DMS114 treated with DMSO at 0.1 percent for 48 hours (cell line): ENCODE measurements around the gene PRCD.
"Not testable (repeated sequence)": the region's sequence is repeated elsewhere in the genome, so short reads cannot be mapped to it uniquely, and the experiment has no call there.

Experiments used
- DNase-seq: peaks from one replicate; lab custom pipeline; 2025; ENCODE audit not compliant: unreplicated experiment; lab: John Stamatoyannopoulos, UW

PRCD gene

DNA sequence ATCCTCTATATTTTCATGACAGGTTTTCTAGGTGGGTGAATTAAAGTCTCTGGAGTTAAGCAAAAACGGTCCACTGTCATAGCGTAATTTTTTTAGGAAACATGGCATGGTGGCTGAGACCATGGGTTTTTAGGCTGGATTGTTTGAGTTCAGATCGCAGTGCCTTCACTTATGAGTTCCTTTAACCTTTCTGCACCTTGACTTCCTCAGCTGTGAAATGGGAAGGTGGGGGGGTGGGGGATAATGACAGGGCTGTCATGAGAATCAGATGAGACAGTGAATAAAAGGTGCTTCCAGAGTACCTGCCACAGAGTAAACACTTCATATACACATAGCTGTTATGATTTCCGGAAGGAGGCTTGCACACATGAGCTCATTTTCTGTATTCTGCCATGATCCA lies 11.8 kb downstream of the PRCD start:
- DNase-seq: no peak

DNA sequence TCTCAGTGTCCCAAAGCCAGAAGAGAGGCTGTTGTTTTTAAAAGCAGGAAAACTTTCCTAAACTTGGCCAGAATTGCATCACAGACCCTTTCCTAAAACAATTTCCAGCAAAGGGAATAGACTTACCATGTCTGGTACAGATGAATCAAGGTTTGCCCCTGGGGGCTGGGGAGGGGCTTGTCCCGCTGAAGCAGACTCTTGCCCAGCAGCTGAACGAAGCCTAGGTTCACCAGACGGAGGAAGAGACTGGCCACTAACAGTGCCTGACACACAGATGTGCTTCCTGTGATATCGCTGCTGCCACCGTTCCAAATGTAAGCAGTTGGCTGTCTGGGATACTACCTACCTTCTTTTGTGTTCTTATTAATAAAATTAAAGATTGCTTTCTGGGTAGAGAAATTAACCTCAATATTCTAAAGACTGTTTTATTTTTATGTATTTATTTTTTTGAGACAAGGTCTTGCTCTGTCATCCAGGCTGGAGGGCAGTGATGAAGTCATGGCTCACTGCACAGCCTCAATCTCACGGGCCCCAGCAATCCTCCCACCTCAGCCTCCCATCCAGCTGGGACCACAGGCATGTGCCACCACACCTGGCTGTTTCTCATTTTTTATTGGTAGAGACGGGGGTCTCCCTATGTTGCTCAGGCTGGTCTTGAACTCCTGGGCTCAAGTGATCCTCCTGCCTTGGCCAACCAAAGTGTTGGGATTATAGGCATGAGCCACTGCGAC lies 13.5 kb downstream of the PRCD start:
- no peak for DNase-seq

DNA sequence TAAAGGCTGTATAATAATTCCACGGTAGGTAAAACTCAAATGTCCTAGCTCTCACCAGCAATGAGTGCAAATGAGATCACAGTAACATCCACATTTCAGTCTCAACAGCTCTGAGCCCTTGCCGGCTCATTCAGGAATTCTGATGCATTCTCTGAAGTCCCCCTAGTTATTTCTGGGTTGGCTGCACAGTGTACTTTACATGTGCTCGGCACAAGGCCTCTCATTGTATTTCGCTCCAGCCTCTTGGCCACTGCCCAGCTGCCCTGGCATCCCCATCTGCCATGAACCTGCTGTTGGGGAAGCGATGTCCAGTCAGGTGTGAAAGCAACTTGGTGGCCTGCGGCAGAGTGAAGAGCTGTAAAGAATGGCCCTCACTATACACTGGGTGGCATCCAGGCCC lies 14.3 kb downstream of the PRCD start:
- DNase-seq: no peak

DNA sequence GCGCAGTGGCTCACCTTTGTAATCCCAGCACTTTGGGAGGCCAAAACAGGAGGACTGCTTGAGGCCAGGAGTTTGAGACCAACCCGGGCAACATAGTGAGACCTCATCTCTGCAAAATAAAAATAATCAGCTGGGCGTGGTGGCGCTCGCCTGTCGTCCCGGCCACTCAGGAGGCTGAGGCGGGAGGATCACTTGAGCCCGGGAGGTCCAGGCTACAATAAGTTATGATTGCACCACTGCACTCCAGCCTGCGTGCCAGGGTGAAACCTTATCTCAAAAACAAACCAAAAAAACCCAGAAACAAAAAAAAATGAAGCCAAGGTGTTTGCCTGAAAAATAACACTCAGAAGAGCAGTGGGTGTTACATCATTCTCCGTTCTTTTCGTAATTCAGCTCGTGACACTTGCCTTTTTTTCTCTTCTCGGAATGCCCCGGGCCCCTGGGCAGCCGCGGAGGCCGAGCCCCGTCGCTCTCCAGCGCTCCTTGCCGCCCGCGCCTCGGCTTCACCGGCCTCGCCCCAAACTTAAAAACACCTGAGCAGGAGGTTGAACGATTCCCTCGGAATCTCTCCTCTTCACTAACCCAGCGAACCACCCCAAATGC lies 17.0 kb downstream of the PRCD start:
- no peak for DNase-seq

DNA sequence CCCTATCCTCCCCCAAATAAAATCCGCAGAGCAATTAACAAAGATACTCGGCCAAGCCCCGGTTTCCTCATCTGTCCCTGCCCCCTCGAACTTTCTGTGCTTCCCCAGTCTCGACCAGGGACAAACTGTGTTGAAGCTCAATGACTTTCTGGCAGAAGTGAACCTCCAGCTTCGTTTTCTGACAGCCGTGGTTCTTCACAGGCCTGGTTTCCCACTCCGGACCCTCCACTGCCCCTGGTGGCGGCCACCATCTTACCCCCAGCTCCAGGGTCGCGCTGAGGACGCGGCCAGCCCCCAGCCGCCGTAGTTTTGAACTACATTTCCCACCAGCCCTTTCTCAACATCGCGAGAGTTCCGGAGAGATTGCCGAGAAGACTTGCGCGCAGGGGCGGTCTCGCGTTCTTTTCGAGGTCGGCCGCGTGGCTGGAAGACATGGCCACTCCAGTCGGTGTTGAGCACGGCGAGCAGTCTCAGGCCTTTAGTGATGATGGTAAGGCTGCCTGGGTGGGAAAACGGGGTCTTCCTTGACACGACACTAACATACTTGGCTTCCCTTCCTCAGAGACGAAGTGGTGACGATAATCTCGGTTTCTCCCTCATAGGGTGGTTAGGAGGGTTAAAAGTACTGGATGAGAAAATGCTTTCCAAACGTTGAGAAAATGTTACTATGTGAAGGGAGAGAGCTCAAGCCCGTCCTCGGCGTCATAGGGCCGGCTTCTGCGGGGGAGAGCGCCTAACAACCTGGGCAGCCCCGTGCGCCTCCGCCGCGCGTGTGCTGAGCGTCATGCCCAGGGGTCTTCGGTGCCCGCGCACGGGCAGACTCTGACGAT lies 17.7 kb downstream of the PRCD start:
- peak; percentile 95 for DNase-seq

DNA sequence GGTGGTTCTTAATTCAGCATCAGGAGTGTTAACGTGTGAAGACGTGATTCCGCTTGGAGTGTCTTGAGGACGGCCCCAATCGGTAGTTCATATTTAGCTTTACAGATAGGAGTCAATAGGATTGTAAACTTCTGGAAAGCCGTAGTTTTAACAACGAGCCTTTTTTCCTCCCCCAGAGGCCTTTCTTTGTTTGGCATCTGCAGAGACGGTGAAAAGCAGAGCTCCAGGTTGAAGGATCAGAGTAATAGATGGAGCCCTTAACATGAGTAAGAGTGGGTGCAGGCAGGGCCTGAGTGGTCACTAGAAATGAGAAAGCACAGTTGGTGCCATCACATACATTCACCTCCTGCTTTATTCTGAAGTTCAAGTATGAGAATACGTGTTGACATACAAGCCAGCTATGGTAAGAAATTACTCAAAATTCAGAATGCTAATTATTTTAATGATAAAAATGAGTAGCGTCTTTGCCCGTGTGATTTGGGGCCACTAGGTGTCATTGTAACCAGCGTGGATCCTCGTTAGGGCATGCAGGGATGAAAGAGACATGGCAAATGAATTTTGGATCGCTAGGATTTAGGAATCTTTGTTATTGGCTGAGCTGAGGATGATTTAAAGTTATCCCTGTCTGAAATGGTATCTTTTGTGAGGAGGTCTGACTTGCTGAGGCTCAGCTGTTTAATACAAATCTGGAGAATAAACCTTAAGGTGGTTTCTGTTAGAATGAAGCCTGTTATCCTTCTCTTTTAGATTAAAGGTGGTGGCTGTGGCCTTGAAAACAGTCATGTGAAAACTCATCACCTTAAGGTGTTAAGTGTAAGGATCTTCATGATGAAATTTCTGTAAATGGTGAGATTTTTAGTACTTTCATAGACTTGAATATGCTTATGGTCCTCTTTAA lies 18.6 kb downstream of the PRCD start:
- DNase-seq: no peak

DNA sequence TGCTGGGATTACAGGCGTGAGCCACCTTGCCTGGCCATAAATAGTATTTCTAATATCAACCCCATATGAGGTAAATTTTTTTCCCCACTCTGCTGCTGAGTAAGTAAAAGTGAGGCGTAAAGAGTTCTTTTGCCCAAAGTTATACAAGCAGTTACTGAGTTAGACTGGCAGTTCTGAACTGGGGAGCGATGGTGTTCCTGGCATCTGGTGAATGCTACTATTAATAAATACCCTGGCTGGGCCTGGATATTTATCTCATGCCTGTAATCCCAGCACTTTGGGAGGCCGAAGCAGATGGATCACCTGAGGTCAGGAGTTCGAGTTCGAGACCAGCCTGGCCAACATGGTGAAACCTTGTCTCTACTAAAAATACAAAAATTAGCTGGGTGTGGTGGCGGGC lies 19.6 kb downstream of the PRCD start:
- not testable (repeated sequence) for DNase-seq

DNA sequence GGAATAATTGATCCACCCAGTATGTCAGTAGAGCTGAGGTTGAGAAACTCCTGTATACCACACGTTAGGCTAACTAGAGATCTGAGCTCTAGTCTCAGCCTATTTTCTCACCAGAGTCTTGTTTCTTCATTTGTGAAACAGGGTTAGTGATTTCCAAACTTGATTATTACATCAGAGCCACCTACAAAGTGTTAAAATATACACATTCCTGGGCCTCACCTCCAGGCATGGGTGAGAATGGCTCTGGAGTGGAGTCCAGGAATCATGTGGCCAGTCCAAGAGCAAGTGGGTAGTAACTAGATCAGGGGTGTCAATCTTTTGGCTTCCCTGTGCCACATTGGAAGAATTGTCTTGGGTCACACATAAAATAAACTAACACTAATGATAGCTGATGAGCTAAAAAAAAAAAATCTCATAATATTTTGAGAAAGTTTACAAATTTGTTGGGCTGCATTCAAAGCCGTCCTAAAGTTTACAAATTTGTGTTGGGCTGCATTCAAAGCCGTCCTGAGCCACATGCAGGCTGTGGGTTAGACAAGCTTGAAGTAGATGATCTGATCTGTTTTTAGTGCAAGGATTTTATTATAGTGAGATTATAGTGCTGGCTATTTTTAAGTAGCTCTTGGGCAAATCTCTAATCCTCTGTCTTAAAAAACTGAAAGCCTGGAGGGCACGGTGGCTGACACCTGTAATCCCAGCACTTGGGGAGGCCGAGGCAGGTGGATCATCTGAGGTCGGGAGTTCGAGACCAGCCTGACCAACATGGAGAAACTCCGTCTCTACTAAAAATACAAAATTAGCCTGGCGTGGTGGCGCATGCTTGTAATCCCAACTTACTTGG lies 20.4 kb downstream of the PRCD start:
- DNase-seq: no peak

DNA sequence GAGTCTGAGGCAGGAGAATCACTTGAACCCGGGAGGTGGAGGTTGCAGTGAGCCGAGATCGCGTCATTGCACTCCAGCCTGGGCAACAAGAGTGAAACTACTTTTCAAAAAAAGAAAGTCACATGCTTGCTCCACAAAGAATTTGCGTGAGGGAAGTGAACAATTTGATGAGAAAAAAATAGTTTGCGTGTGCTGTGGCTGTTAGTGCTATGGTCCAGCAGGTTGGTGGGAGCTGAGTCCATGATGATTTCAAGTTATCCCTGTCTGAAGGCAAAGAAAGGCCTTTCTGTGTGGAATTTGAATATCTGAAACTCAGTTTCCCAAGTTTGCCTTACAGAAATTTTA lies 21.0 kb downstream of the PRCD start:
- DNase-seq: no peak

DNA sequence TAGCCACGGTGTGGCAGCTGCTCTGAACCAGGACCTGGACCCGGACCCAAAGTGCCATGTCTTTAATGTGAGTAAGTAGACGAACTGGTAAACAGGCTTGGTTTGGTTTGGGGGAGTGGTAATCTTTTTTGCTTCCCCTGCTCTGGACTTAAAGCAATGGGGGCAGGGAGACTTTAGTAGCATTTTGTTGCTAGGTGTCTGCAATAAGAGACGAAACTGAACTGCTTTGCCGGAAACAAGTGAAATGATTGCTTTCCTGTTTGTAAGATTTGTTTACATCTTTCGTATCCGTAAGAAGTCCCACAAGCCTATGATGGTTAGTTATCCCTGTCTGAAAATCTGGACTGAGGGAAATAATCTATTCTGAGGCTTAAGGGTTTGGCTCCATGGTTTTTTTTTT lies 21.5 kb downstream of the PRCD start:
- DNase-seq: no peak

DNA sequence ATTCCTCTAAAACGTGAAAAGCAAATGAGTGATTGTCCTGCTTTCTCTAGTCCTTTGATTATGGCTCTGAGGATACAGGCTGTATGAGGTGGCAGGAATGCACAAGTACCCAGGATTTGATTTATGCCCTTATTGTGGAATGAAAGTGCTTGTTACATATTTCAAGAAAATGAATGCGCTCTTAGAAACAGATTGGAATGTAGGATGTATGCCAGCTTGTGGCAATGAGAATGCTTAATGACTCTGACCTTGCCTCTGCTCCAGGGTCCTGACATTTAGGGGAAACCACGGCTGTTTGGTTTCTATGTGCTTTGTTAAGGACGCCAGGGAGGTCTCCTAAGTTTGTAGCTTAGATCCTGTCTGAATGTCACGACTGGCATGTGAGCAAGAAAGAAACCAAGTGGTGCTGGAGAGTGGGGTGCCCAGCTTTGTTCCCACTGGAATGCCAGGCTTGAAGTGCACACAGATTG lies 22.0 kb downstream of the PRCD start:
- DNase-seq: no peak

DNA sequence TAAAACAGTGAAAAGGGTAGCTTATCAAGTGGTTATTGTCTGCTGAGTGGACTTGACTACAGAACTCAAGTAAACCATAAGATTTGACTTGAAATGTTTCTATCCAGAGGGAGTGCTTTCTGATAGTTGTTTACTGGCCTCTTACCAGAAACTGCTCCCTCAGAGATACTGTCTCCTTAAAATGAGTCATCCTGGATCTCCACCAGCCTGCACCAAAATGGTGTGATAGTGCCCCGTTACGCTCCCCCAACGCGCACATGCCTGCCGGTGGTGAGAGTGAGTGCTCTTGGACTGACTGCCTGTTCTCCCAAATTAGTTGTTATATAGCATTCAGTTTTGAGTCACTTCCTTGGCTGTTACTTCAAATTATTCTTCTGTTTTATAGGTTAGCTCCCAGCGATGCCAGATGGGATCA lies 22.9 kb downstream of the PRCD start:
- no peak for DNase-seq

DNA sequence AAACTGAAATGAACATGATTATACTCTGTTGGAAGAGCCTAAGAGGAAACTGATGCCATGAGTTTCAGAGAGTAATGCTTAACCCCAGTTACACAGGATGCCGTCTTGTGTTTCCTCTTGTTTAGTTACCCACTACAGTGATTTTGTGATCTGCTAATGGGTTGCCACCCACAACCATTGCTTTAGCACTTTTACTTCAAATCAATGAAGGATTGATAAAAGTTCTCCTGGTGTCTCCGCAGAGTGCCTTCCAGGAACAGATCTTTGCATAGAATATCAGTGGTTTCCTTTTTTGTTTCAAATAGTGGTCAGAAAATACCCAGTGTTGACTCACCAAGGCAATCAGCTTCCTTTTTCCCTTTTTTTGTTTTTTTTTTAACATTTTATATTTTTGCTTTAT lies 23.5 kb downstream of the PRCD start:
- not testable (repeated sequence) for DNase-seq

DNA sequence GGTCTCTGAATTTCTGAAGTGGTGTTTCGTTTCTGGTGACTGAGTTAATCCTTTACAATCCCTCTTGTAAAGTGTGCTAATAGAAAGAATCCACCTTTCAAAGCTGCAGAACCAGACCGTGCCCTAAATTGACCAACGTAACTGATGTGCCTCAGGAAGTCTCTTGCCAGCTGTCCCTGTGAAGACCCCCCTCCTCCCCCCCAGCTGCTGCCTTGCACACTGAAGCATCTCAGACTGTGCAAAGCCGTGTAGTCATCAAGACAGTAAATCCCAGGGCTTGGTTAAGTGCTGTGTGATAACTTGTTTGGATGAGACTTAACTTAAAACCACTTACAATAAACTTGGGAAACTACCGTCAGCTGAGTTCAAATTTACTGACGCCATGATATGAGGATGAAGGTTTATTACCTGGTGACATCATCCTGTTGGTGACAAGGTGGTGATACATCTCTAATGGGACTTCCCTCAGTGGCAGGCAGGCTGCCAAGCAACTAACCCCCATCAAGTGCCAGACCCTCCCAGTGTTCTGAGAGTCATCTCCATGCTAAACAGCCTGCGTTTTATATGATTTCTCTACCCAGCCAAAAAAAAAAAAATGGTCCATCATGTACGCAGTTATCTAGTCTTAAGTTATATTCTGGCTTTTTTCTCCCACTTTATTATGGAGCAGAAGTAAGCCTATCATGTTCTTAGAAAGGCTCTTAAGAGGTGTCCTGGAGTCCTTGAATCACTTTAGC lies 25.3 kb downstream of the PRCD start:
- not testable (repeated sequence) for DNase-seq

DNA sequence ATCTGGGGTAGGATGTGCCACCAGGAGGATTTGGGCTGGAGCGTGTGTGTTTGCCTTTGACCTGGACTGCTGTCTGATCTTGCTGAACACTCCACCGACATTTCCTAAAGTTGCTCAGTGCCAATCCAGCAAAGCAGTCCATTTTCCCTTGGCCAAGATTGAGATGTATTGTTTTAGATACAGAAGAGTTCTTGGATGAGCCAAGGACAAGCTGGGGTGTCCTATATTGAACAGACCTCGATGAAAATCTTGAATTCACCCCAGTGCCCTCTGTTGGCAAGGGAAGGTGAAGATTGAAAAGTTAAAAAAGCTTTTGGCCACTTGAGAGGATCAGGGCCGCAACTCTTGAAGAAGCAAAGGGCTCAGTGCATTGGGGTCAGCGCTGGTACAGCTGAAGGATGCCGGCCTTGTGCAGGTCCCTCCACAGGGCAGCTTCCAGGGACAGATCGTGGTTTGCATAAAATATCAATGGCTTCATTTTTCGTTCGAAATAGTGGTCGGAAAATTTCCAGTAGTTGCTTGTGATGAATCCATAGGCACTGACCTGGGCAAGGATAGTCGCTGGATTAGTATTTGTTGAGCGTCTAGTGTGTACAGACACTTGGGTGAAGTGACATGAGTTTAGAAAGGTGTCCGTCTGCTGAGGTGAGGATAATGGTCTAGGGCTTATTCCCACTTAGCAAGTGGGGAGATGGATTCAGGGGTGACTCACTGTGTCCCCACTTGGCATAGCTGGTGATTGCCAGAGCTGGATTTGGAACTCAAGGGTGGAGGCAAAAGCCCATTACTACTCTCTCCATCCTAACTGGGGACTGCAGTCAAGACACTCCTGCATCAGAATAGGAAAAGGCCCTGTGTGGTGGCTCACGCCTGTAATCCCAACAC lies 26.1 kb downstream of the PRCD start:
- DNase-seq: no peak

DNA sequence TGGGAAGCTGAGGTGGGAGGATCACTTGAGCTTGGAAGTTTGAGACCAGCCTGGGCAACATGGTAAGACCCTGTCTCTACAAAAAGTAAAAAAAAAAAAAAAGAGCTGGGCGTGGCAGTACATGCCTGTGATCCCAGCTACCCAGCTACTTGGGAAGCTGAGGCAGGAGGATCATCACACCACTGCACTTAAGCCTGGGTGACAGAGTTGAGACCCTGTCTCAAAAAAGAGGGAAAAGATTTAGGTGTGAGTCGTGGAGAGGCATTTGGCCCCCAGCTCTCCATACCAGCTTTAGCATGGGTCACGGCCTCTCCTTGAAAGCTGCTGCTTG lies 26.7 kb downstream of the PRCD start:
- no peak for DNase-seq

DNA sequence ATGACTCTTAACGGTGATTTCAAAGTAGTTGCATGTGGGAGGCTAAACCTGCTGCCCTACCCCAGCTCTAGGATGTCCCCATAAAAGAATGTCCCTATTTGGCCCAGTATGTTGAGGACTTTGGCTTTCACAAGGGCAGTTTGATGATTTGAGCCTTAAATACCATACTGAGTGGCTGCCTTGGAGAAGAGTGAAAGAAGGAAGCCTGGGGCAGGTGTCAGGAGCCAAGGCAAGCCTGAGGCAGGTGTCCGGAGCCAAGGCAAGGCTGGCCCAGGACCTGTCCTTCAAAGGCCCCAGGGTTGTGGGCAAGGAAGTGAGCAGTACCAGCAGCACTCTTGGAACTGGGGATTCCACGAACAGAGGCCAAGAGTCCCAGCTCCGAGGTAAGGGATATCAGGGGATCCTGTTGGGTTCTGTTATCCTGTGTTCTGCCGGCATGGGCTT lies 27.2 kb downstream of the PRCD start:
- DNase-seq: no peak

DNA sequence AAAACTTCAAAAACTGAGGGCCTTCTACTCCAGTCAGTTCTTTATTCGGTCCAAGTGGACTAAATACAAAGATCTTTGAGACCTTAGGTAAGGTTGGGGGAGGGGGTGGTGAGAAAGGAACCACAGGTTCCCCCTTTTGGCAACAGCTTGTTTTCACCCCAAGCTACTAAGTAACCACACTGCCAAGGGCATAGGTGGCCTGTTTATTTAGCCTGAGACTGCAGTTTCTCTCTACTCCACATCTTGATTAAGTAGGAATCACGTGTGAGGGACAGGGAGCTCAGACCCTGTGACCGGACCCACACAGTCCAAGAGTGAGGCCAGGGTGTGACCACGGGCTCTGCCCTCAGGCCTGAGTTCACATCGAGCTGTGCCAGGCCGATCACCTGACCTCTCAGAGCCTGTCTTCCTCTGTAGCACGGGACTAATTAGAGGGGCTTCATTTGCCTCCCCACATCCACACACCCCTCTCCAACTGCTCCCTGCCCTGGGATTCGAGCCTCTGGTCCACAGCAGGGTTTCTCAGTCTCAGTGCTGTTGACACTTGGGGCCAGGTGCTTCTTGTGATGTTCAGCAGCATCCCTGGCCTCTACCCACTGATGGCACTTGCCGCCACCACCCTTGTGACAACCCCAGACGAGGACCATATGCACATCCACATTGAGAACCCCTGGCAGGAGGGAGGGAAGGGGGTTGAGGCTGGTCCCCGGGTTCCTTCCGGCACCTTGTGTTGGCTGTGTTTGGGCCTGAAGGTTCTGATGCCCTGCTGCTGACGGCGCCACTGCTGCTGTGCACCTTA lies 28.0 kb downstream of the PRCD start:
- no peak for DNase-seq
